H1 (cell line): ENCODE data around the gene COA1. TPM values are rescaled to one million over a fixed set of nuclear protein-coding genes. Genes with fewer than 3 reads are reported as not detected.

Experiments
- CTCF ChIA-PET: fragments of 300-600 bp; sonication (Branson Sonifier 250); formaldehyde crosslinking; loops from one replicate; lab custom pipeline; 2021; ENCODE audit not compliant: partially characterized antibody; lab: Charles Lee
- POLR2A ChIA-PET: fragments of 300-600 bp; sonication (Branson Sonifier 250); formaldehyde crosslinking; loops from one replicate; lab custom pipeline; 2021; ENCODE audit warnings: inconsistent platforms; ENCODE audit not compliant: partially characterized antibody; lab: Charles Lee
- DNase-seq, 2 experiments: peaks; one replicate each; pipeline versions ENCODE4 v3.0.0 to v3.0.0-alpha.2; 2010 to 2022; ENCODE audit warnings: low spot score in 2 of 2, low read depth in 1 of 2, mixed read lengths in 1 of 2
- FAIRE-seq: peaks from 2 replicates; lab custom pipeline; 2011; peaks lifted over from hg19 to GRCh38; lab: Jason Lieb, UNC
- H2AFZ ChIP-seq: 2 replicates; pipeline ENCODE4 v1.8.1; 2012; ENCODE audit warnings: low read length, inconsistent platforms
- H2AK5ac ChIP-seq: 2 replicates; pipeline ENCODE4 v1.6.1; 2013; ENCODE audit warnings: low read depth, low read length
- H2BK120ac ChIP-seq: replicated peaks from 2 replicates; pipeline ENCODE3; 2013; ENCODE audit warnings: low read depth, low read length, inconsistent platforms
- H2BK12ac ChIP-seq: 2 replicates; pipeline ENCODE4 v1.6.1; 2013; ENCODE audit warnings: low read depth, low read length
- H2BK15ac ChIP-seq: 2 replicates; pipeline ENCODE4 v1.6.1; 2013; ENCODE audit warnings: low read length
- H2BK20ac ChIP-seq: 2 replicates; pipeline ENCODE4 v1.6.1; 2013; ENCODE audit warnings: low read length
- H2BK5ac ChIP-seq: 2 replicates; pipeline ENCODE4 v1.6.1; 2013; ENCODE audit warnings: low read depth, low read length
- H3K14ac ChIP-seq: 2 replicates; pipeline ENCODE4 v1.6.1; 2013; ENCODE audit warnings: inconsistent platforms; ENCODE audit not compliant: insufficient read length
- H3K18ac ChIP-seq: 2 replicates; pipeline ENCODE4 v1.6.1; 2013; ENCODE audit warnings: low read length; ENCODE audit errors: extremely low read depth
- H3K23ac ChIP-seq: 2 replicates; pipeline ENCODE4 v1.6.1; 2013; ENCODE audit warnings: inconsistent platforms; ENCODE audit not compliant: insufficient read length
- H3K23me2 ChIP-seq: 2 replicates; pipeline ENCODE4 v1.6.1; 2013; ENCODE audit warnings: low read depth, low read length
- H3K27ac ChIP-seq: 2 replicates; pipeline ENCODE4 v1.6.1; 2011; ENCODE audit warnings: low read depth, low read length, inconsistent platforms
- H3K27me3 ChIP-seq, 4 experiments: replicated peaks in 1 of 4; 1 replicate in 1 of 4; 2 replicates in 3 of 4; pipeline versions ENCODE4 v1.6.1 to v1.8.1; 2011 to 2013; ENCODE audit warnings: low read length in 3 of 4, mild to moderate bottlenecking in 3 of 4, inconsistent platforms in 2 of 4, mixed read lengths in 2 of 4, moderate library complexity in 1 of 4; ENCODE audit not compliant: control insufficient read depth in 3 of 4, insufficient read depth in 3 of 4; ENCODE audit errors: extremely low read depth in 1 of 4
- H3K36me3 ChIP-seq, 4 experiments: 2 replicates each; pipeline versions ENCODE4 v1.6.1 to v1.8.1; 2011 to 2013; ENCODE audit warnings: mild to moderate bottlenecking in 4 of 4, low read length in 3 of 4, moderate library complexity in 2 of 4, control low read depth in 1 of 4, inconsistent platforms in 1 of 4; ENCODE audit not compliant: insufficient read depth in 4 of 4, control insufficient read depth in 2 of 4
- H3K4ac ChIP-seq: replicated peaks from 2 replicates; pipeline ENCODE3; 2013; ENCODE audit warnings: low read length, low read depth, mixed read lengths, inconsistent platforms; ENCODE audit not compliant: insufficient read length
- H3K4me1 ChIP-seq, 4 experiments: replicated peaks in 1 of 4; 1 replicate in 1 of 4; 2 replicates in 3 of 4; pipeline versions ENCODE4 v1.6.1 to v1.8.1; 2011 to 2013; ENCODE audit warnings: low read length in 3 of 4, inconsistent platforms in 2 of 4, mixed read lengths in 1 of 4; ENCODE audit not compliant: insufficient read depth in 4 of 4, control insufficient read depth in 3 of 4
- H3K4me2 ChIP-seq, 2 experiments: 2 replicates each; pipeline versions ENCODE4 v1.6.1 to v1.8.1; 2011 to 2013; ENCODE audit warnings: low read depth in 2 of 2, low read length in 2 of 2, control low read depth in 1 of 2, inconsistent platforms in 1 of 2, mild to moderate bottlenecking in 1 of 2; ENCODE audit not compliant: insufficient read depth in 1 of 2
- H3K4me3 ChIP-seq, 4 experiments: fragments of 200-600, 300-600 bp in 1 of 4; sonication (generic), shearing (Covaris generic), sonication (Bioruptor Twin) in 1 of 4; 2 replicates each; pipeline versions ENCODE4 v1.5.1 to v1.8.1; 2011 to 2016; ENCODE audit warnings: low read length in 4 of 4, low read depth in 3 of 4, control low read depth in 2 of 4, inconsistent platforms in 2 of 4, mild to moderate bottlenecking in 2 of 4, mixed read lengths in 1 of 4, moderate library complexity in 1 of 4; ENCODE audit not compliant: insufficient read depth in 2 of 4; ENCODE audit errors: extremely low read depth in 1 of 4
- H3K56ac ChIP-seq: replicated peaks from 2 replicates; pipeline ENCODE3; 2013; ENCODE audit warnings: low read depth, mild to moderate bottlenecking, mixed read lengths, low read length, inconsistent platforms; ENCODE audit not compliant: insufficient read length
- H3K79me1 ChIP-seq: 2 replicates; pipeline ENCODE4 v1.6.1; 2013; ENCODE audit warnings: low read depth, low read length, control low read depth
- H3K79me2 ChIP-seq, 2 experiments: 2 replicates each; pipeline versions ENCODE4 v1.6.1 to v1.8.1; 2012 to 2013; ENCODE audit warnings: low read length in 2 of 2, mild to moderate bottlenecking in 2 of 2, inconsistent platforms in 1 of 2; ENCODE audit not compliant: insufficient read depth in 2 of 2, control insufficient read depth in 1 of 2
- H3K9ac ChIP-seq, 4 experiments: replicated peaks in 1 of 4; 1 replicate in 1 of 4; 2 replicates in 3 of 4; pipeline versions ENCODE4 v1.6.1 to v1.8.1; 2011 to 2013; ENCODE audit warnings: low read depth in 3 of 4, low read length in 3 of 4, control low read depth in 2 of 4, mild to moderate bottlenecking in 2 of 4, moderate library complexity in 2 of 4, inconsistent platforms in 1 of 4; ENCODE audit errors: extremely low read depth in 1 of 4
- H3K9me3 ChIP-seq, 2 experiments: 2 replicates each; pipeline versions ENCODE4 v1.6.1 to v1.8.1; 2012 to 2013; ENCODE audit warnings: mild to moderate bottlenecking in 2 of 2, moderate library complexity in 2 of 2, control low read depth in 1 of 2, inconsistent platforms in 1 of 2, low read depth in 1 of 2, low read length in 1 of 2, mixed read lengths in 1 of 2; ENCODE audit not compliant: insufficient read depth in 2 of 2
- H4K20me1 ChIP-seq, 2 experiments: replicated peaks in 1 of 2; 2 replicates each; pipeline versions ENCODE3 to v1.8.1; 2011 to 2013; ENCODE audit warnings: inconsistent platforms in 2 of 2, low read length in 2 of 2, mild to moderate bottlenecking in 1 of 2; ENCODE audit not compliant: insufficient read depth in 2 of 2, control insufficient read depth in 1 of 2
- H4K5ac ChIP-seq: 2 replicates; pipeline ENCODE4 v1.6.1; 2013; ENCODE audit warnings: low read length, low read depth, mixed read lengths, inconsistent platforms; ENCODE audit not compliant: insufficient read length
- H4K8ac ChIP-seq: 2 replicates; pipeline ENCODE4 v1.8.0; 2013; ENCODE audit warnings: mild to moderate bottlenecking, moderate library complexity, low read length, inconsistent platforms; ENCODE audit not compliant: insufficient read depth; ENCODE audit errors: extremely low read depth
- H4K91ac ChIP-seq: replicated peaks from 2 replicates; pipeline ENCODE3; 2013; ENCODE audit warnings: low read length, mixed read lengths, inconsistent platforms; ENCODE audit not compliant: insufficient read length
- CBX8 ChIP-seq: fragments of 300-800, 300-1000 bp; sonication (generic); IDR thresholded peaks from 2 replicates; pipeline ENCODE4 v1.7.1; 2016; ENCODE audit warnings: low read depth, low read length, borderline replicate concordance
- KDM4A ChIP-seq: IDR thresholded peaks from one replicate; pipeline ENCODE4 v1.7.1; 2012; ENCODE audit warnings: low read depth, mild to moderate bottlenecking, moderate library complexity, low read length, inconsistent platforms; ENCODE audit not compliant: severe bottlenecking
- WGBS, 2 experiments: shearing (Covaris generic) in 1 of 2; methylation state at CpG; one replicate each; pipeline versions ENCODE4 v1.1.6 to v1.1.7; 2013 to 2015; ENCODE audit warnings: low lambda C conversion rate in 2 of 2, mixed read lengths in 2 of 2, inconsistent platforms in 1 of 2, low coverage in 1 of 2, missing lambda C conversion rate in 1 of 2; ENCODE audit not compliant: insufficient replicate concordance in 2 of 2, insufficient coverage in 1 of 2, insufficient read length in 1 of 2; ENCODE audit errors: extremely low coverage in 1 of 2, missing lambda C conversion rate in 1 of 2; 5-methylcytosine and 5-hydroxymethylcytosine counted together
- polyA plus RNA-seq, 7 experiments: library from polyadenylated mRNA; depleted of rRNA in 3 of 7; stranded (reverse) in 5 of 7; unstranded in 2 of 7; fragments of >200 nt in 5 of 7; fragments of 200-250 nt in 2 of 7; gene quantifications; 1 replicate in 5 of 7; 2 replicates in 1 of 7; 4 replicates in 1 of 7; pipeline versions ENCODE4 v1.2.1 to v1.2.3, GENCODE V29; 2011 to 2013; ENCODE audit warnings: missing spikeins in 2 of 7, mixed read lengths in 2 of 7
- total RNA-seq: library from RNA; stranded (reverse); fragmentation: NEBNext Ultra II Directional; extraction: Animal tissue kit (Norgen Biotek cat#: 25700); gene quantifications from 2 replicates; pipeline ENCODE4 v1.2.1, GENCODE V29; 2021

COA1 gene
- total and polyA plus RNA-seq, 2 of the 8 experiments (the other 6 are each of a cell fraction or from before 2014, with no cell fraction given) = 98.6 to 143 TPM

DNA sequence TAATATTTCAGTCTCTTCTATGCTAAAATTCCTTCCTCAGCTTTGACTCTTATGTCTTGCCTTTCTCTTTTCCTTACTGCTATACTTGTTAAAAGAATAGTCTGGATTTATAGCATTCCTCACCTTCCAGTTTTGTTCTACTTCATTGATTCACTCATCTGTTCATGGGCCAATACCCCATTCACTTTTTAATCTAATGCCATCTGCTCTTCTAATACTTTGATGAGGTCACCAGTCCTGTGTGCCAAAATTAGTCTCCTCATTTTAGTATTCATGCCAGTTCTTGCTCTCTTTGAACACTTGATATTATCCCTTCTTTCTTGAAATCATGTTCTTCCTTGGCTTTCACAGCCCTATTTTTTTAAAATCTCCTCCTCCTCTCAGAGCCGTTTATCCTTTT is 127.1 kb downstream of the COA1 start:
- H2BK20ac ChIP-seq = no peak overlapping the region
- H3K4me1 ChIP-seq = peaks cover 0 to 6% (median 2%) of the 10 kb centered on the region in 4 experiments; a peak in 4 of 7 replicates
- DNase-seq = no peak
- H4K20me1 ChIP-seq = peaks cover 0 to 2% of the 10 kb centered on the region in 2 experiments
- H3K9ac ChIP-seq = no peak overlapping the region
- no peak overlapping the region for H2BK12ac ChIP-seq
- H2BK5ac ChIP-seq = no peak overlapping the region
- no peaks in the 10 kb centered on the region; a peak in 3 of 8 replicates for H3K36me3 ChIP-seq
- H4K91ac ChIP-seq = no peak overlapping the region
- H2BK120ac ChIP-seq = no peak overlapping the region
- no peak overlapping the region for H2AFZ ChIP-seq
- H3K4me2 ChIP-seq = no peak overlapping the region
- no peaks in the 10 kb centered on the region for H3K79me1 ChIP-seq
- no peak overlapping the region for H3K27ac ChIP-seq
- TF ChIP-seq KDM4A (no peak), CBX8 (no peak)
- TF ChIP-seq, all 59 proteins: peak for 0
- 89% methylated on average over 1 of the region's 1 CpG; no CpG with 5 or more reads in 1 of the 2 experiments for WGBS, 2 experiments
- Histone ChIP-seq H3K23me2 (no peaks in the 10 kb centered on the region), H3K14ac (no peak overlapping the region), H4K5ac (no peak overlapping the region), H3K56ac (no peak overlapping the region), H3K27me3 (no peaks in the 10 kb centered on the region), H3K9me3 (no peaks in the 10 kb centered on the region), H3K23ac (no peak overlapping the region), H3K18ac (no peak overlapping the region), H2BK15ac (no peak overlapping the region), H3K4me3 (no peak overlapping the region), H3K79me2 (no peaks in the 10 kb centered on the region), H4K8ac (no peak overlapping the region), H2AK5ac (no peak overlapping the region), H3K4ac (no peak overlapping the region)
- CTCF ChIA-PET = interaction anchor here (0.6 to 1.4 kb wide), 4 partner anchors 19 to 209 kb away, joined by 3 to 6 read pairs (median 3); partner anchors contain the start of gene STK17A
- POLR2A ChIA-PET = no interaction called here
- no peak for FAIRE-seq
